HEK293 (cell line): Measurements from ENCODE around the gene SPPL2C.

ENCODE experiments used
- CTCF ChIA-PET: fragments of 350-600 bp; formaldehyde crosslinking; extraction: SDS; loops from one replicate; lab custom pipeline; 2021; ENCODE audit warnings: antibody characterized with exemption; lab: Yijun Ruan, JAX
- POLR2A ChIA-PET: fragments of 300-600 bp; formaldehyde crosslinking; extraction: SDS; loops from one replicate; lab custom pipeline; 2020; ENCODE audit warnings: antibody characterized with exemption, inconsistent platforms; lab: Yijun Ruan, JAX
- H3K27ac ChIP-seq: fragments of 200-500 bp; sonication (Bioruptor generic); 2 replicates; pipeline ENCODE4 v1.5.1; 2014; ENCODE audit warnings: low read depth, low read length, control low read depth, inconsistent platforms; ENCODE audit errors: extremely low read depth
- H3K36me3 ChIP-seq, 2 experiments: fragments of 200-500 bp in 1 of 2; sonication (Bioruptor generic) in 1 of 2; 1 replicate in 1 of 2; 2 replicates in 1 of 2; pipeline ENCODE4 v1.5.1; 2014 to 2017; ENCODE audit warnings: inconsistent platforms in 2 of 2, low read length in 2 of 2; ENCODE audit not compliant: control insufficient read depth in 2 of 2, insufficient read depth in 1 of 2
- H3K4me1 ChIP-seq: fragments of 200-500 bp; sonication (Bioruptor generic); 2 replicates; pipeline ENCODE4 v1.5.1; 2014; ENCODE audit warnings: mild to moderate bottlenecking, low read length, inconsistent platforms; ENCODE audit not compliant: control insufficient read depth, insufficient read depth
- H3K4me3 ChIP-seq: 2 replicates; pipeline ENCODE4 v1.5.1; 2011; ENCODE audit warnings: low read depth, mild to moderate bottlenecking, control low read depth, low read length, moderate library complexity
- H3K9me3 ChIP-seq: fragments of 200-500 bp; sonication (Bioruptor generic); 2 replicates; pipeline ENCODE4 v1.5.1; 2014; ENCODE audit warnings: low read depth, low read length, inconsistent platforms; ENCODE audit not compliant: control insufficient read depth, insufficient read depth
- BCL11A ChIP-seq: fragments of 450-650 bp; formaldehyde crosslinking; IDR thresholded peaks from 2 replicates; pipeline ENCODE4 v1.5.1; 2016; ENCODE audit warnings: low read depth, missing biosample characterization, missing genetic modification characterization
- BCL6B ChIP-seq: fragments of 450-650 bp; formaldehyde crosslinking; IDR thresholded peaks from 2 replicates; pipeline ENCODE4 v1.5.1; 2017; ENCODE audit warnings: missing biosample characterization, missing genetic modification characterization
- ELK4 ChIP-seq: IDR thresholded peaks from 2 replicates; pipeline ENCODE4 v1.6.1; 2011; ENCODE audit warnings: mild to moderate bottlenecking, low read depth, low read length, borderline replicate concordance
- FEZF1 ChIP-seq: fragments of 450-650 bp; formaldehyde crosslinking; IDR thresholded peaks from 2 replicates; pipeline ENCODE4 v1.5.1; 2016; ENCODE audit warnings: missing biosample characterization, missing genetic modification characterization
- GFI1B ChIP-seq: fragments of 450-650 bp; formaldehyde crosslinking; IDR thresholded peaks from 2 replicates; pipeline ENCODE4 v1.5.1; 2016; ENCODE audit warnings: missing biosample characterization, missing genetic modification characterization
- GLIS1 ChIP-seq: fragments of 450-650 bp; formaldehyde crosslinking; IDR thresholded peaks from 2 replicates; pipeline ENCODE4 v1.5.1; 2016; ENCODE audit warnings: missing biosample characterization, missing genetic modification characterization
- TSHZ1 ChIP-seq: fragments of 450-650 bp; formaldehyde crosslinking; IDR thresholded peaks from 2 replicates; pipeline ENCODE4 v1.5.1; 2016; ENCODE audit warnings: missing biosample characterization, missing genetic modification characterization, borderline replicate concordance
- YY1 ChIP-seq: fragments of 450-650 bp; formaldehyde crosslinking; IDR thresholded peaks from 2 replicates; pipeline ENCODE4 v1.5.1; 2018; ENCODE audit warnings: missing biosample characterization, missing genetic modification characterization
- ZIC2 ChIP-seq: fragments of 450-650 bp; formaldehyde crosslinking; IDR thresholded peaks from 2 replicates; pipeline ENCODE4 v1.5.1; 2016; ENCODE audit warnings: missing biosample characterization, missing genetic modification characterization
- ZNF148 ChIP-seq: fragments of 450-650 bp; formaldehyde crosslinking; IDR thresholded peaks from 2 replicates; pipeline ENCODE4 v1.5.0; 2017; ENCODE audit warnings: missing biosample characterization, missing genetic modification characterization, borderline replicate concordance
- ZNF23 ChIP-seq: fragments of 450-650 bp; formaldehyde crosslinking; IDR thresholded peaks from 2 replicates; pipeline ENCODE4 v1.5.1; 2016; ENCODE audit warnings: missing biosample characterization, missing genetic modification characterization, borderline replicate concordance
- ZNF266 ChIP-seq: fragments of 450-650 bp; formaldehyde crosslinking; IDR thresholded peaks from 2 replicates; pipeline ENCODE4 v1.5.1; 2016; ENCODE audit warnings: missing biosample characterization, missing genetic modification characterization, low read depth
- ZNF302 ChIP-seq: fragments of 450-650 bp; formaldehyde crosslinking; IDR thresholded peaks from 2 replicates; pipeline ENCODE4 v1.5.1; 2016; ENCODE audit warnings: missing biosample characterization, missing genetic modification characterization, low read depth
- ZNF350 ChIP-seq: fragments of 450-650 bp; formaldehyde crosslinking; IDR thresholded peaks from 2 replicates; pipeline ENCODE4 v1.5.0; 2017; ENCODE audit warnings: missing biosample characterization, mild to moderate bottlenecking, missing genetic modification characterization
- ZNF558 ChIP-seq: fragments of 450-650 bp; formaldehyde crosslinking; IDR thresholded peaks from 2 replicates; pipeline ENCODE4 v1.5.1; 2016; ENCODE audit warnings: missing biosample characterization, missing genetic modification characterization
- ZNF624 ChIP-seq: fragments of 450-650 bp; formaldehyde crosslinking; IDR thresholded peaks from 2 replicates; pipeline ENCODE4 v1.5.1; 2017; ENCODE audit warnings: missing biosample characterization, missing genetic modification characterization
- ZNF629 ChIP-seq: fragments of 450-650 bp; formaldehyde crosslinking; IDR thresholded peaks from 2 replicates; pipeline ENCODE4 v1.5.1; 2017; ENCODE audit warnings: missing biosample characterization, missing genetic modification characterization
- ZNF639 ChIP-seq: fragments of 450-650 bp; formaldehyde crosslinking; IDR thresholded peaks from 2 replicates; pipeline ENCODE4 v1.5.1; 2016; ENCODE audit warnings: missing biosample characterization, missing genetic modification characterization
- ZNF677 ChIP-seq: fragments of 450-650 bp; IDR thresholded peaks from 2 replicates; pipeline ENCODE4 v1.5.0; 2018; ENCODE audit warnings: missing biosample characterization, mild to moderate bottlenecking, missing genetic modification characterization, moderate library complexity
- ZXDB ChIP-seq: fragments of 450-650 bp; formaldehyde crosslinking; IDR thresholded peaks from 2 replicates; pipeline ENCODE4 v1.5.1; 2016; ENCODE audit warnings: missing biosample characterization, missing genetic modification characterization

The SPPL2C gene

GRCh38 chr17:45818041-45818440 is 26.6 kb upstream of the SPPL2C start:
- Histone ChIP-seq H3K36me3 (no peaks in the 10 kb centered on the region), H3K4me1 (no peaks in the 10 kb centered on the region), H3K4me3 (no peak overlapping the region), H3K9me3 (no peaks in the 10 kb centered on the region), H3K27ac (no peak overlapping the region)
- ChIA-PET POLR2A (no interaction called here), CTCF (interaction anchor here (0.7 to 2.0 kb wide), 4 partner anchors 9 to 34 kb away, joined by 3 to 9 read pairs (median 4); no protein-coding TSS in a partner anchor)
- TF ChIP-seq ZNF350 (tag by site-specific recombination): no peak
- TF ChIP-seq ZNF677: no peak
- no peak for TF ChIP-seq ZNF629 (tag by site-specific recombination)
- TF ChIP-seq ZNF266: no peak
- TF ChIP-seq ZIC2 (tag by site-specific recombination): no peak
- no peak for TF ChIP-seq ELK4
- no peak for TF ChIP-seq GFI1B (tag by site-specific recombination)
- no peak for TF ChIP-seq TSHZ1 (tag by site-specific recombination)
- TF ChIP-seq ZNF302 (tag by site-specific recombination): no peak
- no peak for TF ChIP-seq ZNF23 (tag by site-specific recombination)
- TF ChIP-seq ZNF639 (tag by site-specific recombination): no peak
- TF ChIP-seq BCL11A: no peak
- no peak for TF ChIP-seq ZNF558
- TF ChIP-seq ZNF148: no peak
- no peak for TF ChIP-seq YY1
- TF ChIP-seq ZXDB (tag by site-specific recombination): no peak
- no peak for TF ChIP-seq GLIS1
- TF ChIP-seq ZNF624 (tag by site-specific recombination): no peak
- no peak for TF ChIP-seq FEZF1
- no peak for TF ChIP-seq BCL6B (tag by site-specific recombination)
